Measurements from ENCODE around the gene SYNPO. TPM values are rescaled to one million over a fixed set of nuclear protein-coding genes. Genes with fewer than 3 reads are reported as not detected.

The SYNPO gene
- total and polyA plus RNA-seq, 3 experiments from 2014 or later, result 0.13 TPM; not detected in 2

DNA sequence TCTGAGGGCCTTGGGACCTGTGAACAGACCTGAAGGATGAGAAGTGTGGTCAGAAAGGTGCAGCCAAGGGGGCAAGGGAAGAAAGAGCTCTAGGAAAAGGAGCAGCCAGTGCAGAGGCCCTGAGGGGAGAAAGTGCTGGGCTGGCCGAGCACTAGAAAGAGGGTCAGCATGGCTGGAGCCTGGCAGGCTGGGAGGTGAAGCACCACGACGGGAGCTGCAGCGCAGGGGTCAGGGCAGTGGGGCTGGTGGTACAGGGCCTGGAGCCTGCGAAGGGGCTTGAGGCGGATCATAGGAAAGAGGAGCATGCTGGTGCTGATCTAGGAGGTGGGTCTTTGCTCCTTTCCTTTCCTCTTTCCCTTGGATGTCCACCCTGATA is 9.1 kb upstream of the SYNPO start:
- no peak for DNase-seq
- H3K36me3 ChIP-seq (ENCODE audit: insufficient read depth, low read length), result no peaks in the 10 kb centered on the region
- H3K4me1 ChIP-seq (ENCODE audit: insufficient read depth, low read length), result no peaks in the 10 kb centered on the region
- ChIA-PET POLR2A (no interaction called here), CTCF (no interaction called here)
- no peaks in the 10 kb centered on the region for H3K4me1 Mint-ChIP-seq
- no peak overlapping the region for H3K4me3 Mint-ChIP-seq
- no peaks in the 10 kb centered on the region for H3K9me3 Mint-ChIP-seq
- peaks cover 3% of the 10 kb centered on the region for H3K27me3 ChIP-seq (ENCODE audit: insufficient read depth, low read length, poor library complexity, severe bottlenecking)
- H3K27ac ChIP-seq (ENCODE audit: low read depth, low read length), result no peak overlapping the region
- no peaks in the 10 kb centered on the region for H3K36me3 Mint-ChIP-seq
- no peak overlapping the region for H3K27ac Mint-ChIP-seq
- no peaks in the 10 kb centered on the region for H3K9me3 ChIP-seq (ENCODE audit: low read length)
- no peak overlapping the region for H3K4me3 ChIP-seq (ENCODE audit: low read length)
- H3K27me3 Mint-ChIP-seq, result peaks cover 12 to 24% of the 10 kb centered on the region in 2 donors

DNA sequence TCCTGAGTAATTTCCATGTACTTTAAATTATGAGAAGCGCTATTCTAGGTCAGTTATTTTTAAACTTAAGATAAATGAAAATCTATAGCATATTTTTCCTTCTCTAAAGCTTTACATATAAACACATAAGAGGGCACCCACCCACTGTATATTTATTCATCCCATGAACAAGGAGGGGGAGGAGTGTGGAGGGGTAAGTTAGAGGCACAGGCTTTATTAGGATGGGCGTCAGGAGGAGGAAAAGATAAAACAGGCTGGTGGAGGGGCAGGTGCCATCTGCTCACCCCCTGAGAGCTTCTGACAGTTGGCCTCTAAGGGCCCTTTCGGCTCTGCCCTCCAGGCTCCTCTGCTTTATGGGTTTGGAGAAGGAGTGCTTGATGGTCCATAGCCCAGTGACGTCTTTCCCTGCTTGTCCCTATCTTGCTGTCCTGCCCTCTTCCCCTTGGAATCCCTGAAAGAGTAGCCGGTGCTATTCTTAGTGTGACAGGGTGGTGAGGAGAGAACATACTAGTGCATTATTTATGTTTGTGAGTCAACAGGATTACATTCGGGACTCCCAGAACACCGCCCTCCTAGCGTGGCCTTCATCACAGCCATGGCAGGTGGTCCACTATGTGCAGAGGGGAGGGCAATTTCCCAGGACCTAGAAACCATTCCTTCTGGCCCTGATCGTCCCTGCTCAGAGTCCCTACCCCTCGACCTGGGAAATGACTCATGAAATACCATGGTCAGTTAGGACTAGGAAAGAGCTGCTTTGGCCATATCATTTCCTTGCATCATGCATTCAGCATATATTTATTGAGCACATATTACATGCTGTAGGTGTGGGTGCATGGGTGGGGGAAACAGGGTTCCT is 7.9 kb upstream of the SYNPO start:
- H3K9me3 Mint-ChIP-seq, result no peaks in the 10 kb centered on the region
- Histone ChIP-seq H3K27ac (ENCODE audit: low read depth, low read length) (no peak overlapping the region), H3K9me3 (ENCODE audit: low read length) (no peaks in the 10 kb centered on the region), H3K4me3 (ENCODE audit: low read length) (no peak overlapping the region), H3K4me1 (ENCODE audit: insufficient read depth, low read length) (no peaks in the 10 kb centered on the region), H3K36me3 (ENCODE audit: insufficient read depth, low read length) (no peaks in the 10 kb centered on the region), H3K27me3 (ENCODE audit: insufficient read depth, low read length, poor library complexity, severe bottlenecking) (no peaks in the 10 kb centered on the region)
- no peaks in the 10 kb centered on the region for H3K36me3 Mint-ChIP-seq
- no peaks in the 10 kb centered on the region for H3K4me1 Mint-ChIP-seq
- no peak overlapping the region for H3K27ac Mint-ChIP-seq
- H3K4me3 Mint-ChIP-seq, result no peak overlapping the region
- POLR2A ChIA-PET, result no interaction called here
- peaks cover 7 to 22% of the 10 kb centered on the region in 2 donors for H3K27me3 Mint-ChIP-seq
- CTCF ChIA-PET, result no interaction called here
- no peak for DNase-seq

DNA sequence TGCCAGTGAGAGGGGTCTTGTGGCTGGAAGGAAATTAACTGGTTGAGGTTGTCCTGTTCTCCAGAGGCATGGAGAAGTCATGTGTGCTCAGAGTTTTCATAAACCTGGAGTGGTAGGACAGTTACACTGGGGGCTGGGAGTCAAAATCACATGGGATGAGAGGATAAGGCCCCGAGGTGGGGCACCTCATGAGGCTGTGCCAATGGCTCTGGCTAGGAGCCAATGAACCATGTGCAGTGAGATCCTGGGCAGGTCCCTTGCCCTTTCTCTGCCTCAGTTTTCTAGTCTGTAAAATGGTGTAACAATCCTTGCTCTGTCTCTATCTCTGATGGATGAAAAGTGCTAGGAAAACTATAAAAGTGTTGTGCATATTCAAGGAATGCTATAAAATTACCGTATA is 7.0 kb upstream of the SYNPO start:
- no peaks in the 10 kb centered on the region for H3K4me1 Mint-ChIP-seq
- peaks cover 6 to 24% of the 10 kb centered on the region in 2 donors for H3K27me3 Mint-ChIP-seq

DNA sequence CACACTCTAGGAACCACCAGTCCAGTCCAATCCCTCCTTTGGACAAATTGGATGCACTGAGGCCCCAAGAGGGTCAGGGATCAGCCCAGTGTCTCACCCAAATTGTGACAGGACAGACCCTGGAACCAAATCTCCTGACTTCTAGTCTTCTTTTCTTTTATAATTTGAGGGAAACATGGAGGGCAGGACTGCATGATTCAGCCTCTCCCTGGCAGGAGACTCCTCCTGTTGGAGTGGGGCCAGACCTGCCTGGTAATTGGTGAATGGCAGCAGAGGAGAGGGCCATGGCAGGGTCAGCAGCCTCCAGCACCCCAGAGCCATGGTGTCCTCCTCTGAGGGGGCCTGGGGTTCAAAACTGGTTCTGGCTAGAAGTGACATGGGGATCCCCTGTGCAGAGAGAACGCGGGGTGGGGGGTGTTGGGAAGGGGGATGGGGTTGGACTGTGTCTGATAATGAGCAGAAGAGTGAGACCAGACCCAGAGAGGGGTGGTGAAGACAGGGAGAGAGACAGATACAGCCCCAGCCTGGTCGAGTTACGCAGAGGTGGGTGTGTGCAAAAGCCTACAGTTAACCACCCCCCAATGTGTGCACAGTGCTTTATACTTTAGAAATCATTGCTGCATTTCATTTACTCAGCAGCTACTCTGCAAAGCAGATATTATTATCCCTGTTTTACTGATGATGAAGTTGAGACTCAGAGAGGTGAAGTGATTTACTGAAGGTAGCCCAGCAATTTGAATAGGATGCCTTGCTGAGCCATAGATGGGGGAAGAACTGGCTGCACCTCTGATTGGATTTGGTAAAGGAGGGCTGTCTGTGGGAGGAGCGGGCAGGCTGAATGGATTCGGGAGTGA is 3.8 kb upstream of the SYNPO start:
- no peaks in the 10 kb centered on the region for H3K36me3 ChIP-seq (ENCODE audit: insufficient read depth, low read length)
- H3K4me3 Mint-ChIP-seq, result no peak overlapping the region
- no peak for DNase-seq
- CTCF ChIA-PET, result no interaction called here
- no peaks in the 10 kb centered on the region for H3K27me3 ChIP-seq (ENCODE audit: insufficient read depth, low read length, poor library complexity, severe bottlenecking)
- H3K4me1 ChIP-seq (ENCODE audit: insufficient read depth, low read length), result no peaks in the 10 kb centered on the region
- no peaks in the 10 kb centered on the region for H3K9me3 ChIP-seq (ENCODE audit: low read length)
- H3K4me3 ChIP-seq (ENCODE audit: low read length), result no peak overlapping the region
- H3K36me3 Mint-ChIP-seq, result no peaks in the 10 kb centered on the region
- H3K4me1 Mint-ChIP-seq, result no peaks in the 10 kb centered on the region
- peaks cover 0 to 2% (median 0%) of the 10 kb centered on the region in 5 donors for H3K9me3 Mint-ChIP-seq
- peaks cover 9 to 28% of the 10 kb centered on the region in 2 donors for H3K27me3 Mint-ChIP-seq
- POLR2A ChIA-PET, result no interaction called here
- H3K27ac ChIP-seq (ENCODE audit: low read depth, low read length), result no peak overlapping the region
- H3K27ac Mint-ChIP-seq, result peak overlapping the region in 1 of 8 donors; percentile 31

More for the DNA sequence above, 7.0 kb upstream of the SYNPO start:
- Mint-ChIP-seq H3K9me3 (no peaks in the 10 kb centered on the region), H3K4me3 (no peak overlapping the region), H3K27ac (no peak overlapping the region), H3K36me3 (no peaks in the 10 kb centered on the region)
- Histone ChIP-seq H3K4me1 (ENCODE audit: insufficient read depth, low read length) (no peaks in the 10 kb centered on the region), H3K4me3 (ENCODE audit: low read length) (no peak overlapping the region), H3K36me3 (ENCODE audit: insufficient read depth, low read length) (no peaks in the 10 kb centered on the region), H3K9me3 (ENCODE audit: low read length) (no peaks in the 10 kb centered on the region), H3K27ac (ENCODE audit: low read depth, low read length) (no peak overlapping the region), H3K27me3 (ENCODE audit: insufficient read depth, low read length, poor library complexity, severe bottlenecking) (no peaks in the 10 kb centered on the region)
- CTCF ChIA-PET, result interaction anchor here (1.3 kb wide), 1 partner anchor 213 kb away, joined by 3 read pairs; no protein-coding TSS in a partner anchor
- no peak for DNase-seq
- POLR2A ChIA-PET, result no interaction called here

DNA sequence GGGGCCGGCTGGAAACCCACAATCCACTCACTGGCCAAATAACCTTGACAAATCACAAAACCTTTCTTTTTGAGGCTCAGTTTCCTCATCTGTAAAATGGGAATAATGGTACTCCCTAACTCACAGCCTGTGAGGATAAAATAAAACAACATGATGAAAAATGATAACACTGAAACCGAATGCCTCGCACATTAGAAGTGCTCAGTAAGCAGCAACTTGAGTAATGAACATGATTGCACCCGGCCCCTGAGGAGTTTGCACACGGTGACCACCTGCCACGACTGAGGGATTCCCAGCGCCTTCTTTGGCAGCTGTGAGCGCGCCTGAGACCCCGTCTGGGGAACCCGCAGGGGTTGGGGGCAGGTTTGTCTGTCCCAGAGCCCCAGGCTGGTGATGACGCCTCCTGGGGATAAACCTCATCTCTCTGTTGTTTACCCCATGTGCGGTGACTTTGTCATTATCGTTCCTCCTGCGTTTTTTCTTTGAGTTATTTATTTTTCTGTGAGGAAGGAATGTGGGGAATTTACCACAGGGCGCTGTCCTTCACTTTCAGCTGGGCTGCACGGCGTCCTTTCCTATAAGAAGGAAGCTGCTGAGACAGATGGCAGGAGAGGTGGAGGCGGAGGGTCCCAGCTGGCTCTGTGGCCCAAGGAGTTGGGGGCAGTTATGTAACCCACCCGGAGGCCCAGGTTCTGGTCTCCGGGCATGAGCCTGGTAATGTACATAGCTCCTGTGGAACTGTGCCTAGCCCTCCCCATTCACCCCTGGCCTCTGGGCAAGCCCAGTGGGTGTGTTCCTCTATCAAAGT is 3.0 kb upstream of the SYNPO start:
- no peaks in the 10 kb centered on the region for H3K9me3 ChIP-seq (ENCODE audit: low read length)
- H3K27me3 ChIP-seq (ENCODE audit: insufficient read depth, low read length, poor library complexity, severe bottlenecking), result no peaks in the 10 kb centered on the region
- no peaks in the 10 kb centered on the region for H3K4me1 Mint-ChIP-seq
- ChIA-PET CTCF (no interaction called here), POLR2A (no interaction called here)
- H3K27ac ChIP-seq (ENCODE audit: low read depth, low read length), result no peak overlapping the region
- H3K36me3 Mint-ChIP-seq, result no peaks in the 10 kb centered on the region
- no peak for DNase-seq
- H3K27ac Mint-ChIP-seq, result no peak overlapping the region
- no peaks in the 10 kb centered on the region for H3K36me3 ChIP-seq (ENCODE audit: insufficient read depth, low read length)
- H3K4me3 ChIP-seq (ENCODE audit: low read length), result no peak overlapping the region
- H3K9me3 Mint-ChIP-seq, result peaks cover 0 to 2% (median 0%) of the 10 kb centered on the region in 5 donors
- no peaks in the 10 kb centered on the region for H3K4me1 ChIP-seq (ENCODE audit: insufficient read depth, low read length)
- H3K27me3 Mint-ChIP-seq, result peaks cover 10 to 28% of the 10 kb centered on the region in 2 donors
- H3K4me3 Mint-ChIP-seq, result no peak overlapping the region

DNA sequence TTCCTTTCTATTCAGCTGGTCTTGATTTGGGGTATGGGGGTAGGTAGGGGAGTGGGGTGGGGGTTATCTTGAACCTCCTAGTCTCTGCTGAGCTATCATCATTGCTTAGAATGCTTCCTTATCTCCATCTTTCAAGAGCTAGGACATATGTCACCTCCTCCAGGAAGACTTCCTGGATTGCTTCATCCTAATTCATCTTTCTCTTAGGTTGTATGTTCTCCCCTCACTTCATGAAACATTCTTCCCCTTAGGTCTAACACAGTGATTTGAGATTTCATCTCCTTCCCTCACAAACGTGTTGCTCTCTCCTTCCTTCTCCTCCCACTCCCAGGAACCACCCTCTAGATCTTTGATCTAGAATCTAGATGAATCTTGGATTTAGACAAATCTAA is 2.4 kb upstream of the SYNPO start:
- Mint-ChIP-seq H3K36me3 (no peaks in the 10 kb centered on the region), H3K9me3 (peaks cover 0 to 2% (median 0%) of the 10 kb centered on the region in 5 donors), H3K4me3 (no peak overlapping the region), H3K27me3 (peaks cover 10 to 28% of the 10 kb centered on the region in 2 donors), H3K4me1 (no peaks in the 10 kb centered on the region), H3K27ac (no peak overlapping the region)
- ChIA-PET CTCF (no interaction called here), POLR2A (no interaction called here)
- Histone ChIP-seq H3K9me3 (ENCODE audit: low read length) (no peaks in the 10 kb centered on the region), H3K27ac (ENCODE audit: low read depth, low read length) (no peak overlapping the region), H3K36me3 (ENCODE audit: insufficient read depth, low read length) (no peaks in the 10 kb centered on the region), H3K4me3 (ENCODE audit: low read length) (no peak overlapping the region), H3K4me1 (ENCODE audit: insufficient read depth, low read length) (no peaks in the 10 kb centered on the region), H3K27me3 (ENCODE audit: insufficient read depth, low read length, poor library complexity, severe bottlenecking) (no peaks in the 10 kb centered on the region)
- DNase-seq, result no peak

DNA sequence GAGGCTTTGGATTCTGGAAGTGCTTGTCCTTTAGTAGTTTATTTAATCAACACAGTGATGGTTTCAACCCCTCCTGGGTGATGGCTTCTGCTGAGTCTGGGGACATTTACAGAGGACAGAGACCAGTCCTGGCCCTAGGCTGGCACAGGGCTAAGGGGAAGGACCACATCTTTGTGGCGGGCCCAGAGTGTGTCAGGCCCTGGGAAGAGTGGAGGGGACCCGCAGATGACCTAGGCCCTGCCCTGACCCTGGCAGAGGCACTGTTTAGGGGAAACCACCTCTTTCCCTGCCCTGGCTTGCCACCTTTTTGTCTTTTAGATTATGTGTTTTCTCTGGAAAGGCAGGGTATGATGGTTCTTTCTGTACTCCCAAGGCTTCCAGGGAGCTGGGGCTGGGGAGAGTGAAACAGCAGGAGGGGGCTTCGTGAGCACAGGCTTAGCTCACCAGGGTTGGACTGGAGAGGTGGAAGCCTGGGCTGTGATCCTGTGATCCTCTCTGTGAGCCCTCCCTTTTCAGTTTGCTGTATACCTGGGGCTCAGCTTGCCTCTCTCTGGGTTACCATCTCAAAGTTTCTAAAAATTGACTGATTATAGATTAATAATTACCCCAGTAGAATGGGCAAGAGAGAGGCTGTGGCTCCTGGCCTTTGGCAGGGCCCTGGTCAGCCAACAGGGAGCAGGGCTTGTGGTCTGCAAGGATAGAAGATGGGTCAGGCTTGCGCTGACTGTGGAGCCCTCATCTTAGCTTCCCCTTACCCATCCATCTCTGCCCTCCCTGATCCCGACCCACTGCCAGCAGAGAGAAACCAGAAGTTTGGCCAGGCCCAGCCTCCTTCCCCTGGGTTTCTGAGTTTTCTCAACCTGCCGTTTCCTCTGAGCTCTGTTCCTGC is 1.7 kb upstream of the SYNPO start:
- Histone ChIP-seq H3K27me3 (ENCODE audit: insufficient read depth, low read length, poor library complexity, severe bottlenecking) (no peaks in the 10 kb centered on the region), H3K4me3 (ENCODE audit: low read length) (no peak overlapping the region), H3K36me3 (ENCODE audit: insufficient read depth, low read length) (no peaks in the 10 kb centered on the region), H3K27ac (ENCODE audit: low read depth, low read length) (no peak overlapping the region), H3K9me3 (ENCODE audit: low read length) (no peaks in the 10 kb centered on the region), H3K4me1 (ENCODE audit: insufficient read depth, low read length) (no peaks in the 10 kb centered on the region)
- no peaks in the 10 kb centered on the region for H3K4me1 Mint-ChIP-seq
- ChIA-PET CTCF (no interaction called here), POLR2A (no interaction called here)
- H3K9me3 Mint-ChIP-seq, result peaks cover 0 to 2% (median 0%) of the 10 kb centered on the region in 5 donors
- H3K4me3 Mint-ChIP-seq, result peak overlapping the region in 1 of 7 donors; percentile 34
- H3K27ac Mint-ChIP-seq, result peak overlapping the region in 1 of 8 donors; percentile 5
- H3K27me3 Mint-ChIP-seq, result peaks cover 10 to 31% of the 10 kb centered on the region in 2 donors
- H3K36me3 Mint-ChIP-seq, result no peaks in the 10 kb centered on the region
- no peak for DNase-seq
